Vagina (tissue), 2 donors: ENCODE results near the gene TEKT5.

Experiments used
- POLR2A ChIP-seq, 2 donors: fragments of 450-650 bp; IDR thresholded peaks; one replicate each; pipeline ENCODE4 v1.6.1; 2017; ENCODE audit warnings: antibody characterized with exemption in 2 of 2, mild to moderate bottlenecking in 2 of 2, moderate library complexity in 2 of 2
- POLR2AphosphoS5 ChIP-seq, 2 donors: sonication (generic); formaldehyde crosslinking; IDR thresholded peaks; one replicate each; pipeline ENCODE4 v1.9.0; 2017; ENCODE audit warnings: antibody characterized with exemption in 2 of 2, mild to moderate bottlenecking in 2 of 2, low read depth in 1 of 2; ENCODE audit not compliant: insufficient read depth in 1 of 2
- TF ChIP-seq, protein P1 (sequence below), 3 experiments: fragments of 450-650 bp in 2 of 3; fragments of 200-600 bp in 1 of 3; sonication (generic) in 1 of 3; IDR thresholded peaks; one replicate each; pipeline ENCODE4 v1.5.1; 2017 to 2019; ENCODE audit warnings: antibody characterized with exemption in 3 of 3, mild to moderate bottlenecking in 2 of 3, moderate library complexity in 2 of 3

- TF ChIP-seq POLR2AphosphoS5 (IDR thresholded peaks at IDR 0.05; ENCODE audit: insufficient read depth in 1 of 2, low read depth in 1 of 2) (no peak), POLR2A (IDR thresholded peaks at IDR 0.05) (no peak)
- TF ChIP-seq, protein P1, sequence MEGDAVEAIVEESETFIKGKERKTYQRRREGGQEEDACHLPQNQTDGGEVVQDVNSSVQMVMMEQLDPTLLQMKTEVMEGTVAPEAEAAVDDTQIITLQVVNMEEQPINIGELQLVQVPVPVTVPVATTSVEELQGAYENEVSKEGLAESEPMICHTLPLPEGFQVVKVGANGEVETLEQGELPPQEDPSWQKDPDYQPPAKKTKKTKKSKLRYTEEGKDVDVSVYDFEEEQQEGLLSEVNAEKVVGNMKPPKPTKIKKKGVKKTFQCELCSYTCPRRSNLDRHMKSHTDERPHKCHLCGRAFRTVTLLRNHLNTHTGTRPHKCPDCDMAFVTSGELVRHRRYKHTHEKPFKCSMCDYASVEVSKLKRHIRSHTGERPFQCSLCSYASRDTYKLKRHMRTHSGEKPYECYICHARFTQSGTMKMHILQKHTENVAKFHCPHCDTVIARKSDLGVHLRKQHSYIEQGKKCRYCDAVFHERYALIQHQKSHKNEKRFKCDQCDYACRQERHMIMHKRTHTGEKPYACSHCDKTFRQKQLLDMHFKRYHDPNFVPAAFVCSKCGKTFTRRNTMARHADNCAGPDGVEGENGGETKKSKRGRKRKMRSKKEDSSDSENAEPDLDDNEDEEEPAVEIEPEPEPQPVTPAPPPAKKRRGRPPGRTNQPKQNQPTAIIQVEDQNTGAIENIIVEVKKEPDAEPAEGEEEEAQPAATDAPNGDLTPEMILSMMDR (IDR thresholded peaks at IDR 0.05), result no peak
Measured at GRCh38 chr16:10685709-10686108, 9.0 kb downstream of the TEKT5 start.
